Lung (tissue), 12 donors: Measurements from ENCODE around the gene CFAP97. TPM values are rescaled to one million over a fixed set of nuclear protein-coding genes. Genes with fewer than 3 reads are reported as not detected.
A peak's percentile ranks its signal among the peaks of the same experiment; 100 is the strongest.

Experiments used
- ATAC-seq: fragments of 200-7000 bp; cut with Tn5 transposase; one replicate; pipeline ENCODE4 v1.9.1; 2020; ENCODE audit warnings: moderate number of reproducible peaks; ENCODE audit not compliant: insufficient read depth, low FRiP score
- DNase-seq, 3 donors: peaks; one replicate each; pipeline ENCODE4 v3.0.0-alpha.2; 2013 to 2017
- H3K27ac ChIP-seq, 2 donors: one replicate each; pipeline ENCODE4 v1.5.1; 2013; ENCODE audit warnings: mild to moderate bottlenecking in 2 of 2, moderate library complexity in 2 of 2, control low read depth in 1 of 2, inconsistent platforms in 1 of 2, low read depth in 1 of 2, low read length in 1 of 2
- H3K27me3 ChIP-seq, 3 donors: one replicate each; pipeline ENCODE4 v1.5.1; 2013; ENCODE audit warnings: low read length in 2 of 3; ENCODE audit not compliant: control insufficient read depth in 3 of 3, insufficient read depth in 3 of 3
- H3K36me3 ChIP-seq, 4 donors: one replicate each; pipeline ENCODE4 v1.5.1; 2013; ENCODE audit warnings: low read length in 4 of 4, mild to moderate bottlenecking in 1 of 4, moderate library complexity in 1 of 4; ENCODE audit not compliant: control insufficient read depth in 4 of 4, insufficient read depth in 4 of 4
- H3K4me1 ChIP-seq, 5 donors: one replicate each; pipeline ENCODE4 v1.5.1; 2013; ENCODE audit warnings: low read length in 5 of 5, mild to moderate bottlenecking in 2 of 5, moderate library complexity in 1 of 5; ENCODE audit not compliant: control insufficient read depth in 5 of 5, insufficient read depth in 5 of 5
- H3K4me3 ChIP-seq: one replicate; pipeline ENCODE4 v1.5.1; 2013; ENCODE audit warnings: mild to moderate bottlenecking, control low read depth, moderate library complexity
- H3K9ac ChIP-seq, 2 donors: one replicate each; pipeline ENCODE4 v1.5.1; 2013; ENCODE audit warnings: low read length in 2 of 2, control low read depth in 1 of 2; ENCODE audit not compliant: insufficient read depth in 1 of 2
- H3K9me3 ChIP-seq, 4 donors: one replicate each; pipeline ENCODE4 v1.5.1; 2013; ENCODE audit warnings: low read length in 3 of 4, mild to moderate bottlenecking in 1 of 4, moderate library complexity in 1 of 4; ENCODE audit not compliant: control insufficient read depth in 4 of 4, insufficient read depth in 3 of 4
- WGBS, 2 donors: extraction: QIAGEN DNeasy Blood & Tissue Kit; methylation state at CpG; one replicate each; pipeline ENCODE4 v1.1.7; 2013; 5-methylcytosine and 5-hydroxymethylcytosine counted together
- polyA plus RNA-seq, 2 donors: library from polyadenylated mRNA; stranded (reverse); fragments of 200-250 nt; gene quantifications; one replicate each; pipeline ENCODE4 v1.2.1, GENCODE V29; 2013
- total RNA-seq, 2 donors: library from RNA; depleted of rRNA in 1 of 2; stranded (reverse); fragments of >200 nt in 1 of 2; gene quantifications; one replicate each; pipeline ENCODE4 v1.2.1, GENCODE V29; 2014 to 2021
- TF ChIP-seq, protein P1 (sequence below): IDR thresholded peaks from 2 replicates; pipeline ENCODE4 v1.5.1; 2012; ENCODE audit warnings: mild to moderate bottlenecking; ENCODE audit errors: control extremely low read depth, extremely low read depth
- donor health status: control.
- donor health status: control.
- donor health status: Bipolar disorder and iron deficiency.
- donor health status: healthy.
- donor health status: DM: yes; HTN: yes; CAD: no.

CFAP97 gene
- total and polyA plus RNA-seq, 4 donors, result 5.4 to 39.2 (median 22.0) TPM

DNA sequence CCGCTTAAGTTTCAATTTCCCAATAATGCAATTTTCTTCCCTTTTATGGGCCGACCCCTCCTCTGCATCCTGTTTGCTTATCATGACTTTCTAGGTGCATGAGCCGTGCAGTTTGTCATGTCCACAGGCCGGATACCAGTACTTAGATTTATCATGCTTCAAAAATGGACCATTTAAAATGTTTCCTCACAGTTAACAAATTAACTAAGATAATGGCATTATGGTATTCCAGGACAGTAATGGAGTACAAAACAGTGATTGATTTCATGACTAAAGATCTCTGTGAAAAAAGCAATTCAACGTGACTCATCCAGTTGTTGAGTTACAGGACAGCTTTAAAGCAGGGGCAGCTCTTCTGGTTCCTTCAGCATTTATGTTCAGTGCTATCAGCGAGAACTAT, 28.6 kb upstream of the CFAP97 start:
- H3K4me3 ChIP-seq, result no peak overlapping the region
- WGBS, 2 donors, result 79 to 84% methylated on average over 6 of the region's 6 CpGs
- TF ChIP-seq, protein P1, sequence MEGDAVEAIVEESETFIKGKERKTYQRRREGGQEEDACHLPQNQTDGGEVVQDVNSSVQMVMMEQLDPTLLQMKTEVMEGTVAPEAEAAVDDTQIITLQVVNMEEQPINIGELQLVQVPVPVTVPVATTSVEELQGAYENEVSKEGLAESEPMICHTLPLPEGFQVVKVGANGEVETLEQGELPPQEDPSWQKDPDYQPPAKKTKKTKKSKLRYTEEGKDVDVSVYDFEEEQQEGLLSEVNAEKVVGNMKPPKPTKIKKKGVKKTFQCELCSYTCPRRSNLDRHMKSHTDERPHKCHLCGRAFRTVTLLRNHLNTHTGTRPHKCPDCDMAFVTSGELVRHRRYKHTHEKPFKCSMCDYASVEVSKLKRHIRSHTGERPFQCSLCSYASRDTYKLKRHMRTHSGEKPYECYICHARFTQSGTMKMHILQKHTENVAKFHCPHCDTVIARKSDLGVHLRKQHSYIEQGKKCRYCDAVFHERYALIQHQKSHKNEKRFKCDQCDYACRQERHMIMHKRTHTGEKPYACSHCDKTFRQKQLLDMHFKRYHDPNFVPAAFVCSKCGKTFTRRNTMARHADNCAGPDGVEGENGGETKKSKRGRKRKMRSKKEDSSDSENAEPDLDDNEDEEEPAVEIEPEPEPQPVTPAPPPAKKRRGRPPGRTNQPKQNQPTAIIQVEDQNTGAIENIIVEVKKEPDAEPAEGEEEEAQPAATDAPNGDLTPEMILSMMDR, result no peak
- H3K9ac ChIP-seq, result no peak overlapping the region
- ATAC-seq (no peak), DNase-seq (no peak)
- H3K27ac ChIP-seq, result no peak overlapping the region
- H3K4me1 ChIP-seq, result peaks cover 0 to 6% (median 4%) of the 10 kb centered on the region in 5 donors
- H3K9me3 ChIP-seq, result no peaks in the 10 kb centered on the region
- no peaks in the 10 kb centered on the region for H3K27me3 ChIP-seq
- H3K36me3 ChIP-seq, result no peaks in the 10 kb centered on the region

DNA sequence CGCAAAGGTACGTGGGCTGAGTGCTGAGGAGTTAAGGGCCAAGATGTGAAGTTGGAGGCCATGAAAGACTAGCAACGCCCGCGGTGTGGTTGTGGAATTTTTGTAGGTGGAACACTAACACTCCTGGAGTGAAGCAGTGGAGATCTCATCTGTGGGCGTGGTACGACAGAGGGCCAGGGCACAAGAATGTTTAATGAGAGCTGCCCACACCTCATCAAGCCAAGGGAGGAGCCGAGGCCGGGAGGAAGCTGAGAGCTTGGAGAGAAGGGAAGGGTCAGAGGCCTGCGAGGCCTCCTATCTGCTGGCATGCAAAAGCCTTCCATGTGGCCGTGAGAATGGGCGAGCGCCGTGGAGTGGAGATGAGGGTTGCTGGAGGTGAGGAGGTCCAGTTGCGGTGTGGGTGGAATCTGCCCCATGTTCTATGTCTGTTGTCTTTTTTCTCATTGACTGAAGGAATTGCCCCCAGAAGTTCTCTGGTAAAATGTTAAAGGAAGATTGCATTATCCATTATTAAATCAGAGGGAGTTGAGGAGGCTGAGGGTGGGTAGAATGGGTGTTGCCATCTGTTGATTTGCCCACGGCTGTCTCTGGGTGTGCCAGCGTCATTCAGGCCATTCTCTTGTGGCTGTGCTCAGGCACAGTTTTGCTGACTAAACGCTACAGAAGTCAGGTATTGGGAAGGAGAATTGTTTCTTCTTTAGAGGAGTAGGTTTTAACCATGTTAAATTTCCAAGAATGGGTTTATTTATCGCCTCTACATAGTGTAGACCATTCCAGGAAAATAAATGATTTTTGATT, 25.4 kb upstream of the CFAP97 start:
- peaks cover 0 to 7% (median 0%) of the 10 kb centered on the region in 5 donors for H3K4me1 ChIP-seq
- H3K36me3 ChIP-seq, result no peaks in the 10 kb centered on the region
- H3K9me3 ChIP-seq, result no peaks in the 10 kb centered on the region
- TF ChIP-seq, protein P1, result no peak
- H3K4me3 ChIP-seq, result no peak overlapping the region
- no peaks in the 10 kb centered on the region for H3K27me3 ChIP-seq
- peak overlapping the region in 1 of 2 donors; percentile 30 for H3K27ac ChIP-seq
- 77 to 89% methylated on average over 19 of the region's 19 CpGs for WGBS, 2 donors
- ATAC-seq (peak; percentile 83), DNase-seq (no peak)
- H3K9ac ChIP-seq, result no peak overlapping the region

DNA sequence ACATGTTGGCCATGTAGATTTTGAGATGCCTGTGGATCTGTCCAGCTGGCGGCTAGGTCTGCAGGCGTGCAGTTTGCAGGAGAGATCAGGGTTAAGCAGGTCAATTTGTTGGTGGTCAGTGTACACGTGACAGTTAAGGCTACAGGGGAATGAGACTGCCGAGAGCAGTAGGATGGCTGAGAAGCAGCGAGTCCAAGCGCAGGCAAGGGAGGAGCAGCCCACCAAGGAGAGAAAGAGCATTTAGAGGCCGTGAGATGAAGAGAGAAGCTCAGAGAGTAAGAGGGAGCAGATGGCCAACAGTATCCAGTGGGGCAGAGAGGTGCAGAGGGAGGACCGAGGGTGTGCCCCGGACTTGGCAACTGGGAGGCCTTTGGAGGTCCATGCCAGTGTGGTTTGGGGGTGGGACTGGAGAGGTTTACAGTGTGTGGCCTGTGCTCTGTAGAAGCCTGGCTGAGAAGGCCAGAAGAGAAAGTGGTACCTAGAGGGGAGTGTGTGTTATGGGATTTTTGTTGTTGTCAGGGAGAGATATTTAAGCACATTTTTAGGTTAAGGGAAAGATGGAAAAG, 24.0 kb upstream of the CFAP97 start:
- Histone ChIP-seq H3K4me3 (no peak overlapping the region), H3K36me3 (no peaks in the 10 kb centered on the region), H3K4me1 (peaks cover 0 to 7% (median 0%) of the 10 kb centered on the region in 5 donors), H3K27ac (no peak overlapping the region), H3K9me3 (no peaks in the 10 kb centered on the region), H3K9ac (no peak overlapping the region), H3K27me3 (no peaks in the 10 kb centered on the region)
- TF ChIP-seq, protein P1, result no peak
- WGBS, 2 donors, result 90 to 94% methylated on average over 9 of the region's 9 CpGs
- no peak for ATAC-seq
- no peak for DNase-seq
